GM20000 (cell line): ENCODE results near the gene PDE6C.

Experiments used
- DNase-seq: peaks from one replicate; pipeline ENCODE4 v3.0.0; 2012; ENCODE audit warnings: low spot score
- TF ChIP-seq, protein P1 (sequence below): IDR thresholded peaks from 2 replicates; pipeline ENCODE4 v1.5.1; 2012; ENCODE audit warnings: mild to moderate bottlenecking, control low read depth; ENCODE audit errors: extremely low read depth, missing control alignments

PDE6C gene

DNA sequence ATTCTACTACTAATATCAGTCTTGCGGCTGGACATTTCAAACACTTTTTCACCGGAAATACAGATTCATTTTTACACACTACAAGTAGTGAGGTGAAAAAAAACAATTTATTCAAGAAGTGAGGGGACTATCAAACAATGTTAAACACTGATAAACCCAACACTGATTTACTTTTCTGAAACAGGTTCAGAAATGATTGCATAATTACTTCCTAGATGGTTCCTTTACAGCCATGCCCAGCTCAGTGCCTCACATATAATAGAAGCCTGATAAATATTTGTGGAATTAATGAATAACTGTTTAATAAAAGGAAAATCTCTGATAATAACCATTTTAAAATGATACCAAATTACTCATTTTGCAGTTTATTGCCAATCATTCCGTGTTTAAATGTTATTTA lies 55.5 kb downstream of the PDE6C start:
- DNase-seq, result no peak
- TF ChIP-seq, protein P1, sequence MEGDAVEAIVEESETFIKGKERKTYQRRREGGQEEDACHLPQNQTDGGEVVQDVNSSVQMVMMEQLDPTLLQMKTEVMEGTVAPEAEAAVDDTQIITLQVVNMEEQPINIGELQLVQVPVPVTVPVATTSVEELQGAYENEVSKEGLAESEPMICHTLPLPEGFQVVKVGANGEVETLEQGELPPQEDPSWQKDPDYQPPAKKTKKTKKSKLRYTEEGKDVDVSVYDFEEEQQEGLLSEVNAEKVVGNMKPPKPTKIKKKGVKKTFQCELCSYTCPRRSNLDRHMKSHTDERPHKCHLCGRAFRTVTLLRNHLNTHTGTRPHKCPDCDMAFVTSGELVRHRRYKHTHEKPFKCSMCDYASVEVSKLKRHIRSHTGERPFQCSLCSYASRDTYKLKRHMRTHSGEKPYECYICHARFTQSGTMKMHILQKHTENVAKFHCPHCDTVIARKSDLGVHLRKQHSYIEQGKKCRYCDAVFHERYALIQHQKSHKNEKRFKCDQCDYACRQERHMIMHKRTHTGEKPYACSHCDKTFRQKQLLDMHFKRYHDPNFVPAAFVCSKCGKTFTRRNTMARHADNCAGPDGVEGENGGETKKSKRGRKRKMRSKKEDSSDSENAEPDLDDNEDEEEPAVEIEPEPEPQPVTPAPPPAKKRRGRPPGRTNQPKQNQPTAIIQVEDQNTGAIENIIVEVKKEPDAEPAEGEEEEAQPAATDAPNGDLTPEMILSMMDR, result no peak

DNA sequence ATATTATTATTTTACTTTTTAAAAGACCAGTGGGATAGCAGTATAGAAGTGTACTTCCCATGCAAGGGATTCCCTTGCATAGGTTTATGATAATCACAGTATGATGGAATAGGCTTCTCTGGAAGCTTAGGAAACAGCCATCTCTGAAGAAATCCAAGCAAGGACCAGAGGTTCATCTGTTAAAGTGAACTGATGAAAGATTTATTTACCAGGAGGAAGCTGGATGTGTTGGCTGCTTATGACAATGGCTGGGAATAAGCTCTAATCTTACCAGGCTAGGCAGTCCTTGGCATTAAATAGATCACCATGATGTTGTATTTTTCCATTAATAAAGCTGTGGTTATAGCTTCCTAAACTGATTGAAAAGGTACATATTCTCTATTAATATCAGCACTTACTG lies 58.0 kb downstream of the PDE6C start:
- DNase-seq, result no peak
- TF ChIP-seq, protein P1, result no peak

DNA sequence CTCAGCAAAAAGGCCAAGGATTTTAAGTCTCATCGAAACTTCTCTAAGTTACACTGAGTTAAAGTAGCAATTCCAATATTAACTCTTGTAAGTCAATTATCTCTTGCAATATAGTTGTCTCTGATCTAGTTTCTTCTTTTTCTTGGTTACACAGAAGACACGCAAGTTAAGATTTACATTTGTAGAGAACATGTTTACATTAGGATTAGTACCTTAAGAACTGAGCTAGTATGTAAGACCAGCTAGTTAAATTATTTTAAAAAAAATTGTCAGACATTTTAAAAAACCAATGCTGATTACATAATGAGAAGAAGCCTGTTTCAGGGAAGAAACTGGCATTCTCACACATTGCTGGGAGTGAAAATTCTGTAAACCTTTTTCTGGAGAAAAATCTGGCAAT lies 58.7 kb downstream of the PDE6C start:
- DNase-seq, result no peak
- TF ChIP-seq, protein P1, result no peak

DNA sequence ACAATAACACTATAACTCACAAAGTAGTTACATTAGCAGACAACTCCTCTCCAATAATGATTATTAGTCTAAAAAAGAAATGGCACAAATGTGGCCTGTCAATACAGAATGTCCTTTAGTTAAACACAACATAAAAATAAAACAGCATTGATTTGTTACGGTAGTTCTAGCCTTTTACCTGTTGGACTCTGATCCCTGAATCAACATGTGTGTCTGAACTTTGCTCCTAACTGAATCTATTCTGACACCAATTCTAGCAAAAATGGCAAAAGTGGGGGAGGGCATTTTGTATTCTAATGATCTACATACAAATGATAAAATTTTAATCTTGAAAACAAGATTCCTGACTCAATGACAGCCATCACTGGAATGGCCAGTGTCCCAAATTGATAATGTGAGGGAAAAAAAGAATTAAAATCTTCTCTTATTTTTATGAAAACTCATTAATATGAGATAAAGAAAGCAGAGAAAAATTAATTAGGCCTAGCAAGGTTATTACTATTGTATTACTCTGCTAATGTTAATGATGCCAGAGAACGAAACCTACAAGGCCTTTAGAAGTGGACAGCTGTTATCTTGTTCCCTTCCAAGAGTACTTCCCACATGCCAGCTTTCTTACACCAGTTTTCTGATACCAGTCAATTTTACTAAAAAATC lies 59.8 kb downstream of the PDE6C start:
- no peak for DNase-seq
- TF ChIP-seq, protein P1, result no peak

DNA sequence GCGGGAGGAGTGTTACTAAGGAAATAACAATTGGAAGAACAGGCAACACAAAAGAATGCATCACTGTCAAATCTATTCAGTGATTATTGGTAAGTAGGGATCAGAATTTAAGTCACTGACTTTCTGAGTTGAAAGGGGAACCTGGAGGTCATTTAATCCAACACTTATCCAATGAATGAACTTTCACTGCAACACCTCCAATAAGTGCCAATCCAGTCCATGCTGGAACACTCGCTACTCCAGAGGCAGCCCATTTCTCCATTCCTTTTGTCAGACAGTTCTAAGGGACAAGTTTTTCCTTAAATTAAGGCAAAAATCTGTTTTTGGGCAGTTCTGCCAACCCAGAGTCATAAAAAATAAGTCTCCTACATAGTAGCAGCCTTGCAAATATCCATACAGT lies 60.6 kb downstream of the PDE6C start:
- no peak for DNase-seq
- TF ChIP-seq, protein P1, result no peak

DNA sequence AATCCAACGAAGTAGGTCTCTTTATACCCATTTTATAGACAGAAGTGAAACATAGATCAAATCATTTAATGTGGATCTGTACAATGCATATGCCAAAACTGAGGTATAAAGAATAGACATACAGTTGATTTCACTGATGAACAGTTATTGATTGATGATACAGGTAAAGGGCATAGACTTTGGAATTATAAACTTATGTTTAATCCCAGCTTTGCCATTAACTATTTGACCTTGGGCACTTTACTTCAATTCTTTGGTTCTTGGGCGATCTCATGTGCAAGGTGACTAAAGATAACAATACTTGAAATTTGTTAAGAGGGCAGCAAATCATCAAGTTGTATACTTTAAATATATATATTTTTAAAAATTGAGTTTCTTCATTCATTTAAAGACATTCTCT lies 61.5 kb downstream of the PDE6C start:
- DNase-seq, result no peak
- TF ChIP-seq, protein P1, result no peak

DNA sequence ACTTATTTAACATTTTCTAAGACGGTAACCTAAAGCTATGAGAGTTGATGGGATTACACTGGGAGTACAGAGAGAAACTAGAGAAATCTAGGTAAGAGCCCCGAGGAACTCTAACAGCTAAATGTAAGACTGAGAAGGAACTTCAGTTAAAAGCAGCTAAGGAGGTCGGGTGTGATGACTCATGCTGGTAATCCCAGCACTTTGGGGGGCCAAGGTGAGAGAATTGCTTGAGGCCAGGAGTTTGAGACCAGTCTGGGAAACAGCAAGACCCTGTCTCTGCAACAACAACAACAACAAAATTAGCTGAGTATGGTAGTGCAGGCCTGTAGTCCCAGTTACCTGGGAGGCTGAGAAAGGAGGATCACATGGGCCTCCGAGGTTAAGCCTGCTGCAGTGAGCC lies 66.0 kb downstream of the PDE6C start:
- TF ChIP-seq, protein P1, result no peak
- no peak for DNase-seq
